DMS79 (cell line): Measurements from ENCODE around the gene ACSM4.

Experiments
- DNase-seq: peaks from one replicate; lab custom pipeline; 2025; lab: John Stamatoyannopoulos, UW

The ACSM4 gene

DNA sequence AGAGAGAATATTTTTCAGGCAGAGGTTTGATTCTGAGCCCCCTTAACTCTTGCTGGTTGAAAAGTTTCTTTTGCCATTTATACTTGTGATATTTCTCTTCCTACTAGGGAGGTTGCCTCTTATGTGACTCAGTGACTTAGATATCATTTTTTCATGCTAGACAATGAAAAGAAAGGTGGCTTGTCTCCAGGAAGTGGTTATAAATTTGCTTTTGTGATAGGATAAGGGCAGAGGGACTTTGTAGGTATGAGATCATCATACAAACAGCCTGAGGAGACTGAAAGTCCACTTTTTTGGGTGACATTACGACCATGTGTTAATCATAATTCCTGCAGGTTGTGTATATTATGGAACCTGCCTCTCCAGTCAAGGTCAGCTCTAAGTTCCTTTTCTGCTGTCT is 35.8 kb downstream of the ACSM4 start:
- no peak for DNase-seq

DNA sequence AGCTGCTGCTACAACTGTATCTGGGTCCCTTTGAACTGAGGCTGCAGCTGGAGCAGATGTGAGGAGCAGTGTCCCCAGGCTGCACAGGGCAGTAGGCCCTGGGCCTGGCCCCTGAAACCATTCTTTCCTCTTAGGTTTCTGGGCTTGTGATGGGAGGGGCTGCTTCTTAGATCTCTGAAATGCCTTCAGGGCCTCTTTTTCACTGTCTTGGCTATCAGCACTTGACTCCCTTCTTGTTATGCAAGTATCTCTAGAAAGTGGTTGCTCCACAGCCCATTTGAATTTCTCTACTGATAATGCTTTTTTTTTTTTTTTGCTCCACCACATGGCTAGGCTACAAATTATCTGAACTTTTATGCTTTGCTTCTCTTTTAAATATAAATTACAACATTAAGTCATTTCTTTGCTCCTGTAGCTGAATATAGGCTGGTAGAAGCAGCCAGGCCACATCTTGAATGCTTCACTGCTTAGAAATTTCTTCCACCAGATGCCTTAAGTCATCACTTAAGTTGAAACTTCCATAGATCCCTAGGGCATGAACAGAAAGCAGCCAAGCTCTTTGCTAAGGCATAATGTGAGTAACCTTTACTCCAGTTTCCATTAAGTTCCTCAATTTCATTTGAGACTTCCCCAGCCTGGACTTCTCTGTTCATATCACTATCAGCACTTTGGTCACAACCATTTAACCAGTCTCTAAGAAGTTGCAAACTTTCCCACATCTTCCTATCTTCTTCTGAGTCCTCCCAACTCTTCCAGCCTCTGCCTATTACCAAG is 41.1 kb downstream of the ACSM4 start:
- no peak for DNase-seq

DNA sequence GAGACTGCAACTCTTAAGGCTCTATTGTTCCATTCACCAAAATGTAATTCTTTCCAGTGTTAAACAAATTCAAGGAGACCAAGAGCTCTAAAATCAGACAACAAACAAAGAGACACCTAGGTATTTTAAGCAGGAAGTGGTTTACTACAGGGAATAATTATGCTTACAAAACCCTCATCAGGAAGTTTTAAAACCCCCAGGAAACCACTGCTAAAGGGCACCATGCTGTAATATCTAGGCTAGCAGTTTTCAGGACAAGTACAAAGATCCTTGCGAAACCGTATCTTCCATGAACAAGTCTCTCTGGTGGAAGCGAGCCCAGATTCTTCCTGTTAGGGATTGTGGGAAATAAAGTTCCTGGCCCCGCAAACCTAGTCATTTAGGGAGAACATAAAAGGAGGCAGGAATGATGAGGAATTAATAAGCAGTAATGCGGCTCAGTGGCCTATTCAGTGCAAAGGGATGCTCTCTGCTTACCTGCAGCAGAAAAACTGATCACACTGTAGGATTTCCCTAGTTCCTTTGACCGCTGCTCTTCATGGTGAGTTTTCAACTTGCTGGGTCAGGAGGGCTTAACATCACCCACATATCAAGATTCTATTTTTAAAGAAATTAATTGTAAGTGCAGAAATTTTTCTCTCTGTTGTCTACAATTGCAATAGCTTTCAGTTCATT is 42.8 kb downstream of the ACSM4 start:
- no peak for DNase-seq

DNA sequence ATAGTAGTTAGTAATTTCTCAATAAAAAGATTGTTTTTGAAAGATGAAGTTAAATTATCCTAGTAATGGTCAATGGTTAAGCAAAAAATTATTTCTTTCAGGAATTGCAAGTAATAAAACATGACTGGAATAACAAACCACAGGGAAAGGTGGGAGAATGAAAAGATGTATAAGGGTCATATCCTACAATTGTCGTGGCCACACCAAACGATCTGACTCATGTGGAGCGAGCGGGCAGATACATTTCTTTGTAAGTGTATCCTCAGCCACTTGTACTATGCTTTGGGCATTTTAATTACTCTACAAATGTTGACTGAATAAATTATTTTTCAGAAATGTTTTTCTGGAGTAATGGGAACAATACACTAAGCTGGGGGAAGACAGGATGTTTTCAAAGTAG is 45.5 kb downstream of the ACSM4 start:
- no peak for DNase-seq

DNA sequence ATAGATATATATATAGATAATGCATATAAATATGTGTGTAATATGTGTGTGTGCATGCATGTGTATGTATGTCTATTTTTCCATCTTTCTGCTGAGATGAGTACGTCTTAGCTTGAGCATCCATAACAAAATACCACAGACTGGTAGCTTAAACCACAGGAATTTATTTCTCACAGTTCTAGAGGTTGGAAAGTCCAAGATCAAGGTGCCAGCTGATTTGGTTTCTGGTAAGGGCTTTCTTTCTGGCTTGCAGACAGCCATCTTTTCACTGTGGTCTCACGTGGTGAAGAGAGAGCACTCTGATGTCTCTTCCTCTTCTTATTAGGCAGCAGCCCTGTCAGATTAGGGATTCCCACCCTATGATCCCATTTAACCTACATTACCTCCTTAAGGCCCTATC is 47.3 kb downstream of the ACSM4 start:
- no peak for DNase-seq

DNA sequence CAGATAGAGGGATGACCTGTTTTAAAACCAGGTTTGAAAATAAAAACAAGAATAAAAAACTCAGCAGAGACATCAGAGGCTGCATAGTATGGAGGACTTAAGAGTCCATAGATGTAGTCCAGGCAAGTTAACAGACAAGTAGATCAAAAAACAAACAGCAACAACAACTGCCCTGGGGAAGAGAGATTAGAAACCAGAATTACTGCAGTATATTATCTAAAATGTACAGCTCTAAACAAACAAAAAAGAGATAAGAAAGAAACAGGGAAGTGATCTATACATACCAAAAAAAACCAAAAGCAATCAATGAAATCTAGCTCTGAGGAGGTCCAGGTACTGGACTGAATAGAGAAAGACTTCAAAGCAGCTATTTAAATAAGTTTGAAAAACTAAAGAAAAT is 48.8 kb downstream of the ACSM4 start:
- no peak for DNase-seq

DNA sequence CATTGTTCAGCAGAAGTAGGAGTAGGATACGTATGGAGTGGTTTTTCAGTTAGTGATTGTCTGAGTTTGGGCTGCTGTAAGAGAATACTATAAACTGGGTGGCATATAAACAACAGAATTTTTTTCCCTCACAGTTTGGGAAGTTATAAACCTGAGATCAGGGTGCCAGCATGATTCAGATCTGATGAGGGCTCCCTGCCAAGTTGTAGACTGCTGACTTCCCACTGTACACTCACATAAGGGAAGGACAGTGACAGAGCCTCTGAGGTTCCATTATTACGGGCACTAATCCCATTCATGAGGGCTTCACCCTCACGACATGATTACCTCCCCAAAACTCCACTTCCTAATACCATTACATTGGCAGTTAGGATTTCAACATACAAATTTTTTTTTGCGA is 50.7 kb downstream of the ACSM4 start:
- DNase-seq = no peak

DNA sequence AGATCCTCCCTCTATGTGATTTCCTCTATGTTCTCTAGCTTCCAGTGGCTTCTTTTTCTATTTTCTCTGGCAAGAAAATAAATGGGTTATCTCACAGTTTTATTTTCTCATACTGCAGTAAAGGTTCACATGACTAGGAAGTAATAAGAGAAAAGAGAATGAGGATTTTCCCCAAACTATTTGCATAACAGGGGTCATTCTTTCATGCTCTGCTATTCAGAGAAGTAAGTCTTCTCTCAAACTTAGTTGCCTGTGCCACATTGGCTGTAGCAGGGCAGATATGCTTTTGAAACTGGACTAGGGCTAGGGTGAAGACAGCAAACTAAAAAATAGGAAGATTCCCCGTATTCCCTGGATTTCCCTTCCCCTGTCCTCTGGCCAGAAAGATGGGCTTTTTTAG is 57.4 kb downstream of the ACSM4 start:
- DNase-seq = no peak

DNA sequence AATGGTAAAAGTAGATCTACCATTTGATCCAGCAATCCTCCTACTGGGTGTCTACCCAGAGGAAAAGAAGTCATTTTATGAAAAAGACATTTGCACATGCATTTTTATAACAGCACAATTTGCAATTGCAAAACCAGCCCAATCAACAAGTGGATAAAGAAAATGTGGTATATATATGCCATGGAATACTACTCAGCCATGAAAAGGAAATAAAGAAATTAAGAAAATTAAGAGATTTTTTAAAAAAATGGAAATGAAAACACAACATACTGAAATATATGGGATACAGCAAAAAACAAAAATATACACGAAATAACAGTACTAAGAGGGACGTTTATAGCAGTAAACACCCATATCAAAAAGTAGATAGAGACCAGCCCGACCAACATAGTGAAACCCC is 58.9 kb downstream of the ACSM4 start:
- no peak for DNase-seq

DNA sequence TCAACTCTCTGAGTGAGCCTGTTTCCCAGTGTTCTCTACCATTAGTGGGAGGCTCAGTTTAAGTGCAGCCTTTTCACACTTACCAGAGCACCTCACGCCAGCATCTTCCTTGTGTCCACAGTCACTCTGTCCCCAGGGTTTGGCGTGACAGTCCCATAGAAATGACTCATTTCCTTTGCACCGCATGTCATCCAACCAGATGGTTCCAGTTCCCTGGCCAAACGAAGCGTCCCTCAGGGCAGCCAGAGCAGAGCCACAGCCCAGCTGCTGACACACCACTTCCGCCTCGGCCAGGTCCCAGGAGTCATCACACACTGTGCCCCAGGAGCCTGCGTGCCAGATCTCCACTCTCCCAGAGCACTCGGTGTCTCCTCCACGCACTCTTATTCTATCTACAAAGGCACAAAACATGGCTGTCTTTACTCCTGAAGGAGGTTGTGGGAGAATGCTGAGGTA is 65.4 kb downstream of the ACSM4 start:
- no peak for DNase-seq

DNA sequence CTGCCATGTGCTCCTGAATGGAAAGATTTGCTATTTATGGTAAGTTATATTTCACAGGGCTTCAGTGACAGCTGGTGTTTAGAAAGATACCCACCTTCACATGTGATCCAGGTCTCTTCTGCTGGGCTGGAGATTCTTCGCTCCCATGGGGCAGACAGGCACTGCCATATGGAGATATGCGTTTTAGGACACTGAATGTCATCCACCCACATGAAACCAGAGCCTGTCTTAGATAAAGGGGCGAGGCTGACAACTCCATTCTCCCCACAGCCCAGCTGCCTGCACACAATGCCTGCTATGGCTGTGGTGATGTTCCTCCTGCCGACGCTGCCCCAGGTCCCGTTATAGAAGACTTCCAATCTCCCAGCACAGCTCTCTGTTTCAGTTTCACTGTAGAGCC is 69.4 kb downstream of the ACSM4 start:
- no peak for DNase-seq

DNA sequence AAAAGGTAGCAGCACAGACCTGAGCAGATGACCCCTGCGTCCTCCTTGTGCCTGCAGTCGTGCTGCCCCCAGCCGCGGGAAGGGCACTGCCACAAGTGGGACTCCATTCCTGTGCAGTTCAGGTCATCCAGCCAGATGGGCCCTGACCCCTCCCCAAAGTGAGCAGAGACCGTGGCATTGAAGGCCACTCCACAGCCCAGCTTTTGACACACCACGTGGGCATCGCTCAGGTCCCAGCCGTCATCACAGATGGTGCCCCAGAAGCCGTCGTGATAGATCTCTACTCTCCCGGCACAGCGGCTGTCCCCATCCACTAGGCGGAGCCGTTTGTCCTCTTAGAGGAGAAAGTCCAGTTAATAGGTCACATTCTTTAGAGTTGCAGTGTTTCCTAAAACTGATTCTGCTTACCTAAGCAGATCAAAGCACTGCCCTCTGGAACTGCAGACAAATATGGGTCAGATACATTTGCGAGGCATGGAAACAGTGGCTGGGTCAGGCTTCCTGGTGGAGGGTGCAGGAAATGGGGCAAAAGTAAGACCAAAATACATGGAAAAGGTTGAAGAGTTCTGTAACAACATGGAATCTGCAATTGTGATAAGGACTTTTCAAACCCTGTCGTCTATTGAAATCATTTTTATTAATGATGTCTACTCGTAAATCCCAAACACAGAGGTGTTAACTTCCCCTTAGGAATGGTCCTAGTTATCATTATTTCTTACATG is 70.7 kb downstream of the ACSM4 start:
- no peak for DNase-seq

DNA sequence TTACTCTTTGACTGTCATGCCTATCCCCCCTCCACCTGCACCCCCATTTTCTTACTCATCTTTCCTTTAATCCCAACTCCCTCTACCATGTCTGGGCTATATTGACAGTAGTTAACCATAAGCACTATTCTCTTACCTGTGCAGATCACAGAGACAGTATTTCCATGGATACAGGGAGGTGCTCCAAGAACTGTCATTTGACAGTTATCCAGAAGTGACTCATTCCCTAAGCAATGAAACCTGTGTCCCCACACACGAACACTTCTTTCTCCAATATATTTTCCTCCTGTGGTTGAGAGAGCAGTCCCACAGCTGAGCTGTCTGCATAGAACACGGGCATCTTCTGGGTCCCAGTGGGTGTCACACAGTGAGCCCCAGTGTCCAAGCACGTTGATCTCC is 71.3 kb downstream of the ACSM4 start:
- no peak for DNase-seq

DNA sequence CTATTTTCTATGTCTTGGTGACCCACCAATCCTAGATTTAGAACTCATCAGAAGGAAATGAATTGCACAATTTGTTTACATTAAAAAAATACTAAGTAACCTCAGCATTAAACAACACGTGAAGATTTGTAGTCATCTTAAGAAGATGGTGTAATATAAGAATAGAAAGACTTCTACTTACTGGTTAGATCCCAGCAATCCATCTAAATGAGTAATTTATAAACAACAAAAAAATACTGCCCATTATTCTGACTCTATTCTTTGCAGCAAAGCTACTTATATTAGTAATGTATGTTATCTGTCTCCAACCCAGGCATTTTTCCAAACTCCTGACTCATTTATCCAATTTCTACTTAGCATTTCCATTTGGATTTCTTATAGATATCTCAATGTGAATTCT is 72.3 kb downstream of the ACSM4 start:
- no peak for DNase-seq
